Hepatocyte (in vitro differentiated cells): ENCODE results near the gene TPM2. TPM values are rescaled to one million over a fixed set of nuclear protein-coding genes. Genes with fewer than 3 reads are reported as not detected.

Source experiments
- DNase-seq: peaks from one replicate; pipeline ENCODE4 v3.0.0-alpha.2; 2016; ENCODE audit warnings: low spot score
- H2AFZ ChIP-seq: fragments of 200-600 bp; sonication (generic); 2 replicates; pipeline ENCODE4 v1.6.0; 2016; ENCODE audit warnings: antibody characterized with exemption, mild to moderate bottlenecking
- H3K27ac ChIP-seq: fragments of 200-600 bp; sonication (generic); 2 replicates; pipeline ENCODE4 v1.5.1; 2016; ENCODE audit warnings: mild to moderate bottlenecking
- H3K27me3 ChIP-seq: fragments of 200-600 bp; sonication (generic); 2 replicates; pipeline ENCODE4 v1.6.1; 2016
- H3K36me3 ChIP-seq: fragments of 200-600 bp; sonication (generic); replicated peaks from 2 replicates; pipeline ENCODE4 v1.5.1; 2016; ENCODE audit warnings: low read depth; ENCODE audit not compliant: insufficient read depth
- H3K4me1 ChIP-seq: fragments of 200-600 bp; sonication (generic); 2 replicates; pipeline ENCODE4 v1.5.1; 2016; ENCODE audit warnings: mild to moderate bottlenecking, moderate library complexity; ENCODE audit not compliant: insufficient read depth
- H3K4me2 ChIP-seq: fragments of 200-600 bp; sonication (generic); 2 replicates; pipeline ENCODE4 v1.6.0; 2016
- H3K4me3 ChIP-seq: fragments of 200-600 bp; sonication (generic); 2 replicates; pipeline ENCODE4 v1.5.1; 2016; ENCODE audit warnings: mild to moderate bottlenecking
- H3K79me2 ChIP-seq: fragments of 200-600 bp; sonication (generic); 2 replicates; pipeline ENCODE4 v1.6.0; 2017; ENCODE audit warnings: mild to moderate bottlenecking
- H3K9me2 ChIP-seq: fragments of 200-600 bp; sonication (generic); replicated peaks from 2 replicates; pipeline ENCODE4 v1.6.0; 2017; ENCODE audit warnings: mild to moderate bottlenecking; ENCODE audit not compliant: insufficient read depth
- H3K9me3 ChIP-seq: fragments of 200-600 bp; sonication (generic); 2 replicates; pipeline ENCODE4 v1.5.1; 2016; ENCODE audit warnings: low read depth, mild to moderate bottlenecking
- H4K20me1 ChIP-seq: fragments of 200-600 bp; sonication (generic); 2 replicates; pipeline ENCODE4 v1.6.0; 2016; ENCODE audit warnings: mild to moderate bottlenecking; ENCODE audit not compliant: insufficient read depth, poor library complexity, severe bottlenecking
- EZH2 ChIP-seq: fragments of 200-600 bp; sonication (generic); IDR thresholded peaks from 2 replicates; pipeline ENCODE4 v1.6.1; 2016; ENCODE audit warnings: antibody characterized with exemption, mild to moderate bottlenecking, borderline replicate concordance
- EZH2phosphoT487 ChIP-seq: fragments of 200-600 bp; sonication (generic); IDR thresholded peaks from one replicate; pipeline ENCODE4 v1.6.1; 2018; ENCODE audit warnings: antibody characterized with exemption, mild to moderate bottlenecking, low read depth, moderate library complexity; ENCODE audit not compliant: unreplicated experiment, severe bottlenecking
- WGBS: methylation state at CpG from one replicate; pipeline ENCODE4 v1.1.6; 2016; ENCODE audit warnings: low lambda C conversion rate; ENCODE audit errors: missing lambda C conversion rate; 5-methylcytosine and 5-hydroxymethylcytosine counted together
- polyA plus RNA-seq: library from polyadenylated mRNA; unstranded; fragments of >200 nt; fragmentation: Nextera tagmentation; extraction: Ambion mirVana; gene quantifications from 2 replicates; pipeline ENCODE4 v1.2.1, GENCODE V29; 2016
- total RNA-seq: library from RNA; depleted of rRNA; stranded (reverse); fragments of >200 nt; gene quantifications from 2 replicates; pipeline ENCODE4 v1.2.3, GENCODE V29; 2014
- TF ChIP-seq, protein P1 (sequence below): fragments of 200-600 bp; sonication (generic); IDR thresholded peaks from 2 replicates; pipeline ENCODE4 v1.5.1; 2016; ENCODE audit warnings: antibody characterized with exemption, mild to moderate bottlenecking; ENCODE audit not compliant: poor library complexity

Gene TPM2
- total and polyA plus RNA-seq, 2 experiments from 2014 or later: 98.7 to 166 TPM

DNA sequence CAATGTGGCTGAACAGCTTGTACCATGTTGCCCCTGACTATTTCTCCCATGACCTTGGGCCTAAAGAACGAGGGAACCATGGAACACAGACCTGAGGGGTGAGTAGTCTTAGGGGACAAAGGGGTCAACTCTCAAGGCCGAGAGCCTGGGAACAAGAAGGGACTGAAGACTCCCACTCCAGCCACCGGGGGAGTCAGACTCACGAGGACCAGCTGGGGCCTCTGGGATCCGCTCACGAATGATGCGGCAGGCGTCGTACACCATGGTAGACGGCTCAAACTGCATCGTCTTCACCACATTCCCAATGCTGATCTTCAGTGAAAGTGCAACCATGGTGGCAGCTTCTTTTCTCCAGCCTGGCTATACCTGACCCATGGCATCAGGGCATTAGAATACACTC, 35.6 kb upstream of the TPM2 start:
- Histone ChIP-seq H4K20me1 (peaks cover 22% of the 10 kb centered on the region), H3K4me2 (no peak overlapping the region), H3K27ac (no peak overlapping the region), H3K27me3 (no peaks in the 10 kb centered on the region), H3K4me3 (no peak overlapping the region), H2AFZ (no peak overlapping the region), H3K4me1 (peaks cover 33% of the 10 kb centered on the region), H3K79me2 (peaks cover 54% of the 10 kb centered on the region), H3K9me3 (no peaks in the 10 kb centered on the region), H3K36me3 (peaks cover 6% of the 10 kb centered on the region), H3K9me2 (no peaks in the 10 kb centered on the region)
- TF ChIP-seq, protein P1, sequence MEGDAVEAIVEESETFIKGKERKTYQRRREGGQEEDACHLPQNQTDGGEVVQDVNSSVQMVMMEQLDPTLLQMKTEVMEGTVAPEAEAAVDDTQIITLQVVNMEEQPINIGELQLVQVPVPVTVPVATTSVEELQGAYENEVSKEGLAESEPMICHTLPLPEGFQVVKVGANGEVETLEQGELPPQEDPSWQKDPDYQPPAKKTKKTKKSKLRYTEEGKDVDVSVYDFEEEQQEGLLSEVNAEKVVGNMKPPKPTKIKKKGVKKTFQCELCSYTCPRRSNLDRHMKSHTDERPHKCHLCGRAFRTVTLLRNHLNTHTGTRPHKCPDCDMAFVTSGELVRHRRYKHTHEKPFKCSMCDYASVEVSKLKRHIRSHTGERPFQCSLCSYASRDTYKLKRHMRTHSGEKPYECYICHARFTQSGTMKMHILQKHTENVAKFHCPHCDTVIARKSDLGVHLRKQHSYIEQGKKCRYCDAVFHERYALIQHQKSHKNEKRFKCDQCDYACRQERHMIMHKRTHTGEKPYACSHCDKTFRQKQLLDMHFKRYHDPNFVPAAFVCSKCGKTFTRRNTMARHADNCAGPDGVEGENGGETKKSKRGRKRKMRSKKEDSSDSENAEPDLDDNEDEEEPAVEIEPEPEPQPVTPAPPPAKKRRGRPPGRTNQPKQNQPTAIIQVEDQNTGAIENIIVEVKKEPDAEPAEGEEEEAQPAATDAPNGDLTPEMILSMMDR: no peak
- TF ChIP-seq EZH2 (no peak), EZH2phosphoT487 (no peak)
- DNase-seq: no peak
- 93% methylated on average over 11 of the region's 11 CpGs for WGBS

DNA sequence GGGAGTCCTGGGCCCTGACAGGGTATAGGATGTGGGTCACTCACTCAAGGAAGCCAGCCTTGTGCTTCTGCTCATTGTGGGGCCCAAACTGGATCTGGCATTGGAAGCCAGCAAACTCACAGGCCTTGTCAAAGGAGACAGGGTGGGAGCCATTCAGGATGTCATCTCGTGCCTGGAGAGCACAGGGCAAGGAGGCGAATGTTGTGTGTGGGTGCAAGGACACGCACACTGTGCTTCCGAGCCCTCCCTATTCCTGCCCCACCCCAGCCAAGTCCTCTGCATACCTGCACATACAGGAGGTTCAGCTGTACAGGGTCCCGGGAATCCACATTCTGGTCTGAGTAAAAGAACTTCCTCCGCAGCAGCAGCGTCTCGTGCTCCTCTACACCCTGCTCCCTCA, 34.2 kb upstream of the TPM2 start:
- H3K4me3 ChIP-seq: no peak overlapping the region
- H4K20me1 ChIP-seq: peaks cover 9% of the 10 kb centered on the region
- no peak overlapping the region for H3K27ac ChIP-seq
- H2AFZ ChIP-seq: no peak overlapping the region
- H3K9me2 ChIP-seq: no peaks in the 10 kb centered on the region
- H3K36me3 ChIP-seq: peaks cover 6% of the 10 kb centered on the region
- no peak for DNase-seq
- no peaks in the 10 kb centered on the region for H3K9me3 ChIP-seq
- peaks cover 39% of the 10 kb centered on the region for H3K79me2 ChIP-seq
- no peaks in the 10 kb centered on the region for H3K27me3 ChIP-seq
- H3K4me2 ChIP-seq: no peak overlapping the region
- 100% methylated on average over 8 of the region's 8 CpGs for WGBS
- H3K4me1 ChIP-seq: peaks cover 20% of the 10 kb centered on the region
- TF ChIP-seq, protein P1: no peak
- TF ChIP-seq EZH2phosphoT487 (no peak), EZH2 (no peak)

DNA sequence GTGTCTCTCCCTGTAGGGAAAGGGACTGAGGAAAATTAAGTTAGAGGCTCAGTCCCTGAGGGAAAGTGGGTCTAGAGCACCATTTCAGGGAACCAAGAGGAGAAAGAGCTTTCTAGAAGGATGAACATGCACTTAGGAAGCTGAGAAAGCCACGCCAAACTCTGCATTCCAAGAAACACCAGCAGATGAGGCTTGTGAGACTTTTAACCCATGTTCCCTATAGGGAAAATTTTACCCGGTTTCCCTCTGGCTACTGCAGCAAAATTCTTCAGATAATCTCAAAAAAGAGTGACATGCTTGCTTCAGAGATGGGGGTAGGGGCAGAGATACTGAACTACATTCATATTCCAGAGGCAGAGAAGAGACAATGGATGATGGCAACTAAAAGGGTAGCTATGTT, 33.7 kb upstream of the TPM2 start:
- Histone ChIP-seq H2AFZ (no peak overlapping the region), H3K79me2 (peaks cover 34% of the 10 kb centered on the region), H3K9me3 (no peaks in the 10 kb centered on the region), H3K9me2 (no peaks in the 10 kb centered on the region), H3K27ac (no peak overlapping the region), H3K36me3 (peaks cover 6% of the 10 kb centered on the region), H3K27me3 (no peaks in the 10 kb centered on the region), H3K4me2 (no peak overlapping the region), H3K4me3 (no peak overlapping the region), H4K20me1 (peaks cover 9% of the 10 kb centered on the region), H3K4me1 (peaks cover 16% of the 10 kb centered on the region)
- DNase-seq: no peak
- TF ChIP-seq EZH2 (no peak), EZH2phosphoT487 (no peak)
- TF ChIP-seq, protein P1: no peak
- WGBS: 97% methylated on average over 2 of the region's 2 CpGs

DNA sequence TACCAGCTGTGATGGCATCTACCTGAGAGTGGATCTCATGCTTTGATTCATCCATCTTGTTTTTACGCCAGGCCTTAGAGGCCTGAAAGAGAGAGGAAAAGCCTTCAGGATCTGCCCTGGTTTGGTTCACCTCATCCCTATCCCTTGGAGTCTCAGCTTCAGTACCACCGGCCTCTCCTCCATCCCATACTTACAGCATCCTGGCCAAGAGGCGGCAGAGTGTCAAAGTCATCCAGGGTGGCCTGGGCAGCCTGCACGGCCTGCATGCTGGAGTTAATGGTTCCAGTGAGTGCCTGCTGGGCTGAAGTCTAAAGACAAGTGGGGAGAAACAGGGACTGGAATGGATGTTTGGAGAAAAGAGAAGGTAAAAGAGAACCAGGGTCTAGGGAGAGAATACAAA, 29.8 kb upstream of the TPM2 start:
- Histone ChIP-seq H3K27ac (no peak overlapping the region), H3K9me2 (no peaks in the 10 kb centered on the region), H3K36me3 (peaks cover 6% of the 10 kb centered on the region), H3K4me1 (no peaks in the 10 kb centered on the region), H3K27me3 (no peaks in the 10 kb centered on the region), H3K79me2 (peaks cover 4% of the 10 kb centered on the region), H4K20me1 (no peaks in the 10 kb centered on the region), H2AFZ (no peak overlapping the region), H3K4me2 (no peak overlapping the region), H3K9me3 (no peaks in the 10 kb centered on the region), H3K4me3 (no peak overlapping the region)
- WGBS: 96% methylated on average over 4 of the region's 4 CpGs
- no peak for TF ChIP-seq EZH2phosphoT487
- no peak for TF ChIP-seq EZH2
- TF ChIP-seq, protein P1: no peak
- DNase-seq: no peak
